Stomach (tissue), 4 donors: ENCODE measurements around the gene KLHDC8A.

ENCODE experiments used
- EP300 ChIP-seq: sonication (generic); formaldehyde crosslinking; IDR thresholded peaks from one replicate; pipeline ENCODE4 v1.6.1; 2017; ENCODE audit warnings: antibody characterized with exemption
- POLR2A ChIP-seq, 4 donors: fragments of 450-650 bp; IDR thresholded peaks; one replicate each; pipeline ENCODE4 v1.6.1; 2016; ENCODE audit warnings: antibody characterized with exemption in 4 of 4, control low read depth in 2 of 4, mild to moderate bottlenecking in 1 of 4, moderate library complexity in 1 of 4
- POLR2AphosphoS5 ChIP-seq, 3 donors: sonication (generic); formaldehyde crosslinking; IDR thresholded peaks; one replicate each; pipeline ENCODE4 v1.6.1; 2016; ENCODE audit warnings: antibody characterized with exemption in 3 of 3
- TF ChIP-seq, protein P1 (sequence below), 7 experiments: fragments of 450-650 bp in 4 of 7; fragments of 200-600 bp in 3 of 7; sonication (generic) in 3 of 7; IDR thresholded peaks; one replicate each; pipeline ENCODE4 v1.5.1; 2016 to 2019; ENCODE audit warnings: antibody characterized with exemption in 7 of 7, control low read depth in 2 of 7, mild to moderate bottlenecking in 1 of 7

- TF ChIP-seq POLR2AphosphoS5 (IDR thresholded peaks at IDR 0.05) (no peak), POLR2A (IDR thresholded peaks at IDR 0.05) (no peak), EP300 (no peak)
- TF ChIP-seq, protein P1, sequence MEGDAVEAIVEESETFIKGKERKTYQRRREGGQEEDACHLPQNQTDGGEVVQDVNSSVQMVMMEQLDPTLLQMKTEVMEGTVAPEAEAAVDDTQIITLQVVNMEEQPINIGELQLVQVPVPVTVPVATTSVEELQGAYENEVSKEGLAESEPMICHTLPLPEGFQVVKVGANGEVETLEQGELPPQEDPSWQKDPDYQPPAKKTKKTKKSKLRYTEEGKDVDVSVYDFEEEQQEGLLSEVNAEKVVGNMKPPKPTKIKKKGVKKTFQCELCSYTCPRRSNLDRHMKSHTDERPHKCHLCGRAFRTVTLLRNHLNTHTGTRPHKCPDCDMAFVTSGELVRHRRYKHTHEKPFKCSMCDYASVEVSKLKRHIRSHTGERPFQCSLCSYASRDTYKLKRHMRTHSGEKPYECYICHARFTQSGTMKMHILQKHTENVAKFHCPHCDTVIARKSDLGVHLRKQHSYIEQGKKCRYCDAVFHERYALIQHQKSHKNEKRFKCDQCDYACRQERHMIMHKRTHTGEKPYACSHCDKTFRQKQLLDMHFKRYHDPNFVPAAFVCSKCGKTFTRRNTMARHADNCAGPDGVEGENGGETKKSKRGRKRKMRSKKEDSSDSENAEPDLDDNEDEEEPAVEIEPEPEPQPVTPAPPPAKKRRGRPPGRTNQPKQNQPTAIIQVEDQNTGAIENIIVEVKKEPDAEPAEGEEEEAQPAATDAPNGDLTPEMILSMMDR (IDR thresholded peaks at IDR 0.05): no peak
Observed at GRCh38 chr1:205359771-205360565, 3.2 kb upstream of the KLHDC8A start.
